Jurkat, Clone E6-1 (cell line): ENCODE measurements around the gene DDX10.

Experiments
- DNase-seq: peaks from one replicate; pipeline ENCODE4 v3.0.0-alpha.2; 2011; ENCODE audit warnings: low read depth, low spot score
- H3K4me3 ChIP-seq: 2 replicates; pipeline ENCODE4 v1.5.1; 2011; ENCODE audit warnings: mild to moderate bottlenecking, low read length, control low read depth, moderate library complexity

Gene DDX10

DNA sequence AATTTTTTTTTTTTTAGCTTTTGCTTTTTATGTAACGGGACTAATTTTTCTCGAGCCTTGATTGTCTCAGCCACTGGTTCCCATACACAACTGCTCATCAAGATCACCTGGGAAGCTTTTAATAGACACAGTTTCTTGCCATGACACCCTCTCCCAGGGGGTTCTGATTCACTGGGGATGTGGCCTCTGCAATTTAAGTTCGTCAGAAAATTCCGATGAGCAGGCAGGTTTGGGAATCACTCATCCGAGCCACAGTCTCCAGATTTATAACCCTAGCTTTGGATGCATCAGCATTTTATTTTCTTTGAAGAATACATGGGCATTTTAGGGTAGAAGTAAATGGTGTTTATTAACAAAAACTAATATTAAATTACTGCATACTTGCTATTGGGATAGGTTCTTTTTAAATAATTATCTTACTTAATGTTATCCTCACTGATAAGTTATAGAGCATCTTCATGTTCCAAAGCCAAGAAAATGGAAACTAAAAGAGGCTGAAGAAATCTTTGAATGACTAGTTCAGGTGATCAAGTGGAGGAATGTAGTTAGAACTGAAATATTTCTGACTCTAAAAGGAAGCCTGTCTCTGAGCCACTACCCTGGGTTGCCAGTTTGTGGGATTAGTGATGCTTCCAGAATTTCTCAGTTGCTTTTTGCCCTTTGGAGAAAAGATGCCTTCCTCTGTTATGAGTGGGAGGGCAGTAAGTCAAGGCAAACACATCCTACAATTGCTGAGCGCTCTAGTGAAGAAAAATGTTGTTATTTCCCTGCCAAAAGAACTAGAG, 319.0 kb downstream of the DDX10 start:
- DNase-seq: no peak
- H3K4me3 ChIP-seq: no peak overlapping the region

- DNase-seq: no peak
- H3K4me3 ChIP-seq: no peak overlapping the region
These were observed 319.7 kb downstream of the DDX10 start for GRCh38 chr11:108984523-108984922.

DNA sequence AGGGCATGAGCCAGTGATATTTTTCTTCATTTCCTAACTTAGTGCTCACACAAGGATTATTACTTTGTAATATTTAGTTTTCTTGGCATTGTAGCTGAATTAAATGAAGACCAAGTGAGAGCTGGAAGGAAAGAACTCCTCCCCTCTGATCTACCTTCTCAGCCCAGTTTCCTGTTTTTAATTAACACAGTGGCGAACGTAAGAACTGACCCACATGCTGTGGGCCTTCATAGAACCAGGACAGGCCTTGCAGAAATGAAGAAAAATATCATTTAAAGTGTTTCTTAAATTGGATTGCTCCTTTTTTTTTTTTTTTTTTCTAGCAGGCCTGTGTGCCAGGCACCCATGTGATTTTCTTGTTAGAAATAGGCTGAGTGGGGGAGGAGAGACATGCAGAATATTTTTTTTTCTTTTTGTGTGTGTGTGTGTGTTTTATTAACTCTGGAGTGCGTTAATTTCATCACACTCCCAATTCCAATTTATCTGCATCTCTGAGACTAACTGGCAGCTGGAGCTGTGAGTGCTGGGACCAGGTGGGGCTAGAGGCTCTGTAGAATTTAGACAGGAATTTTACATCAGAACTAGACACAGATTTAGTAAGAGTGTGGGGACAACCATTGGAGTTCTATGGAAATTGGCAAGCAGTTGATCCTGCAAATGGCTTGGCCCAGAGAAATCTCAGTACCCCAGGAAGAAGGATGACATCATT, 320.5 kb downstream of the DDX10 start:
- no peak for DNase-seq
- H3K4me3 ChIP-seq: no peak overlapping the region

GRCh38 chr11:108985945-108986279, 321.0 kb downstream of the DDX10 start:
- no peak for DNase-seq
- H3K4me3 ChIP-seq: no peak overlapping the region
